BLaER1 treated with 17β-estradiol and CSF1 and Interleukin-3, amounts not matched to agents 10 nM and 100 nM (cell line): ENCODE data around the gene HMG20A.

Experiments
- H3K27ac ChIP-seq, 11 experiments: shearing (Covaris generic); formaldehyde crosslinking; 2 replicates each; pipeline ENCODE4 v1.8.1; 2022
- H3K27me3 ChIP-seq, 11 experiments: shearing (Covaris generic); formaldehyde crosslinking; 2 replicates each; pipeline ENCODE4 v1.8.1; 2022
- H3K36me3 ChIP-seq, 11 experiments: shearing (Covaris generic); formaldehyde crosslinking; 2 replicates each; pipeline ENCODE4 v1.8.1; 2022
- H3K4me1 ChIP-seq, 10 experiments: shearing (Covaris generic); formaldehyde crosslinking; 2 replicates each; pipeline ENCODE4 v1.8.1; 2022
- H3K4me2 ChIP-seq, 11 experiments: shearing (Covaris generic); formaldehyde crosslinking; 2 replicates each; pipeline ENCODE4 v1.8.1; 2022
- H3K4me3 ChIP-seq, 10 experiments: shearing (Covaris generic); formaldehyde crosslinking; 2 replicates each; pipeline ENCODE4 v1.8.1; 2022
- H3K9ac ChIP-seq, 11 experiments: shearing (Covaris generic); formaldehyde crosslinking; 2 replicates each; pipeline ENCODE4 v1.8.1; 2022
- H3K9me3 ChIP-seq, 11 experiments: shearing (Covaris generic); formaldehyde crosslinking; replicated peaks in 1 of 11; 2 replicates each; pipeline ENCODE4 v1.8.1; 2022
- H4K20me1 ChIP-seq, 11 experiments: shearing (Covaris generic); formaldehyde crosslinking; 2 replicates each; pipeline ENCODE4 v1.8.1; 2022
- Cebpa-rat ChIP-seq, 11 experiments: shearing (Covaris generic); IDR thresholded peaks; 2 replicates each; pipeline ENCODE4 v1.8.1; 2022

Gene HMG20A

DNA sequence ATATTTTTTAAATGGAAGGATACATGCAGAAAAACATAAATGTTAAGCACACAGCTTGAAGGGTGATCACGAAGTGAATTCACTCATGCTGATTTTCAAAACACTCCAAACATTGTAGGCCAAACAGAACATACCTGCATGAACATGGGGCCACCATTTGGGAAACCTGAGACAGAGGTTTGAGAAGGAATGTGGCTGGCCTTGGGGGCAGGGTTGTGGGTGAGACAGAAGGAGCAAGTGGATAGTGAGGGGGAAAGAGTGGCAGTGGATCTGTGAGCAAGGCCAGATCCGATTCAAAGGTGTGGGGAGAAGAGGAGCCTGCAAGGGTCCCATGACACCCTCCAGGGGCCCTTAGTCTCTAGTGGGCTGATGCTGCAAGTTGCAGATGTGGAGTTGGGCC, 94.9 kb downstream of the HMG20A start:
- Histone ChIP-seq H4K20me1 (no peaks in the 10 kb centered on the region), H3K4me2 (no peak overlapping the region), H3K4me3 (no peak overlapping the region), H3K36me3 (no peaks in the 10 kb centered on the region), H3K4me1 (peaks cover 1 to 11% (median 9%) of the 10 kb centered on the region in 10 experiments; a peak in 19 of 20 replicates), H3K9ac (no peak overlapping the region), H3K27me3 (no peaks in the 10 kb centered on the region), H3K27ac (no peak overlapping the region), H3K9me3 (peaks cover 0 to 11% (median 0%) of the 10 kb centered on the region in 11 experiments; a peak in 2 of 22 replicates)
- TF ChIP-seq Cebpa-rat (IDR thresholded peaks at IDR 0.05) = no peak

- peak overlapping the region in 4 of 11 experiments; percentile 0 to 24 (median 16); a peak in 3 of 22 replicates for H3K4me2 ChIP-seq
- no peaks in the 10 kb centered on the region for H4K20me1 ChIP-seq
- H3K27ac ChIP-seq = no peak overlapping the region
- H3K27me3 ChIP-seq = no peaks in the 10 kb centered on the region
- no peak overlapping the region for H3K9ac ChIP-seq
- peaks cover 0 to 11% (median 0%) of the 10 kb centered on the region in 11 experiments; a peak in 2 of 22 replicates for H3K9me3 ChIP-seq
- no peaks in the 10 kb centered on the region for H3K36me3 ChIP-seq
- peaks cover 0 to 8% (median 7%) of the 10 kb centered on the region in 10 experiments; a peak in 12 of 20 replicates for H3K4me1 ChIP-seq
- TF ChIP-seq Cebpa-rat (IDR thresholded peaks at IDR 0.05) = no peak
- H3K4me3 ChIP-seq = no peak overlapping the region
These were observed 95.4 kb downstream of the HMG20A start for GRCh38 chr15:77516076-77516475.

DNA sequence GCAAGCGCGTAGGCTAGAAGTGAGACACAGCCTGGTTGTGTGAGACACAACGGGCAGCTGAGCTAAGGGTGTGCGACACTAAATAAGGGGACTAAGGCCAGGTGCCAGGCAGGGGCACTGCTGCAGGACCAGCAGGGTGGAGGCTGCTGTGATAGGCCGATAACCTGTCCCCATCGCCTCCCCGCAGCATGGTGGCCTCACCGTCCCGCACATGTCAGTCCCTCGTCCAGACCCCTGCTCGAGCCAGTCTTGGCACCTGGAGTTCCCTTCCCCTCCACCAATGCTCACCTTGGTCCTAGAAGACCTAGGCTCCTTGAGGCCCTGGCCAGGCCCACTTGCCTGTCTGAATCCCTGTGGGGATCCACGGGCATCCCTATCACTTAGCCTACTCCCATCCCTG, 96.1 kb downstream of the HMG20A start:
- peak overlapping the region in 5 of 11 experiments; percentile 0 to 24 (median 15); a peak in 4 of 22 replicates for H3K4me2 ChIP-seq
- peaks cover 0 to 4% (median 0%) of the 10 kb centered on the region in 11 experiments; a peak in 2 of 22 replicates for H3K9me3 ChIP-seq
- no peaks in the 10 kb centered on the region for H3K36me3 ChIP-seq
- no peak overlapping the region for H3K27ac ChIP-seq
- no peak for TF ChIP-seq Cebpa-rat (IDR thresholded peaks at IDR 0.05)
- no peaks in the 10 kb centered on the region for H3K27me3 ChIP-seq
- no peak overlapping the region for H3K4me3 ChIP-seq
- no peaks in the 10 kb centered on the region for H4K20me1 ChIP-seq
- H3K4me1 ChIP-seq = peaks cover 0 to 8% (median 7%) of the 10 kb centered on the region in 10 experiments; a peak in 11 of 20 replicates
- H3K9ac ChIP-seq = no peak overlapping the region

- no peak for TF ChIP-seq Cebpa-rat (IDR thresholded peaks at IDR 0.05)
- H3K4me2 ChIP-seq = no peak overlapping the region
- H3K36me3 ChIP-seq = no peaks in the 10 kb centered on the region
- no peak overlapping the region for H3K9ac ChIP-seq
- H4K20me1 ChIP-seq = no peaks in the 10 kb centered on the region
- no peaks in the 10 kb centered on the region for H3K27me3 ChIP-seq
- no peak overlapping the region for H3K4me3 ChIP-seq
- H3K27ac ChIP-seq = no peak overlapping the region
- H3K4me1 ChIP-seq = peaks cover 0 to 8% (median 7%) of the 10 kb centered on the region in 10 experiments; a peak in 11 of 20 replicates
- 0 out of 22 replicates have a peak, but pooled peaks cover 0 to 4% (median 0%) of the 10 kb centered on the region in 11 experiments for H3K9me3 ChIP-seq
These were observed 96.9 kb downstream of the HMG20A start for GRCh38 chr15:77517579-77517978.

- Histone ChIP-seq H3K27ac (no peak overlapping the region), H3K9ac (no peak overlapping the region), H3K27me3 (no peaks in the 10 kb centered on the region), H4K20me1 (no peaks in the 10 kb centered on the region), H3K4me3 (no peak overlapping the region), H3K4me1 (peaks cover 0 to 8% (median 7%) of the 10 kb centered on the region in 10 experiments; a peak in 11 of 20 replicates), H3K36me3 (no peaks in the 10 kb centered on the region), H3K9me3 (0 out of 22 replicates have a peak, but pooled peaks cover 0 to under 1% (median 0%) of the 10 kb centered on the region in 11 experiments), H3K4me2 (no peak overlapping the region)
- no peak for TF ChIP-seq Cebpa-rat (IDR thresholded peaks at IDR 0.05)
These were observed 97.8 kb downstream of the HMG20A start for GRCh38 chr15:77518458-77518857.

GRCh38 chr15:77519540-77519939, 98.9 kb downstream of the HMG20A start:
- Histone ChIP-seq H3K9ac (no peak overlapping the region), H3K4me3 (no peak overlapping the region), H4K20me1 (no peaks in the 10 kb centered on the region), H3K36me3 (no peaks in the 10 kb centered on the region), H3K9me3 (no peaks in the 10 kb centered on the region), H3K27me3 (no peaks in the 10 kb centered on the region), H3K4me1 (peaks cover 0 to 8% (median 7%) of the 10 kb centered on the region in 10 experiments; a peak in 11 of 20 replicates), H3K4me2 (no peak overlapping the region), H3K27ac (no peak overlapping the region)
- TF ChIP-seq Cebpa-rat (IDR thresholded peaks at IDR 0.05) = no peak

DNA sequence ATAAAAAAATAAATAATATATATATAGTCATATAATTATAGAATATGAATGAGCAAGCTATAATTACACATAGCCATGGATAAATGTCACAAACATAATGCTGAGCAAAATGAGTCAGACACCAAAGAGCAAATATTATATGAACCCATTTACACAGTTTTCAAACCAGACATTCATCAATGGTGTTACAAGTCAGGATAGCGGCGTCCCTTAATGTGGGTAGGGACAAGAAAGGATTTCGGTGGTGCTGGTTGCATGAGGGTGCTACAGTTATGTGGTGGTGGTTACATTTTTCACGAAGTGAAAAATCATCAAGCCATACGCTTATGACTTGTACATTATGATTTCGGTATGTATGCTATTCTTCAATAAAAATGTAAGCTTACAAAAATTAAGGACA, 100.5 kb downstream of the HMG20A start:
- no peaks in the 10 kb centered on the region for H3K27me3 ChIP-seq
- H3K4me3 ChIP-seq = no peak overlapping the region
- peaks cover 0 to 7% (median 5%) of the 10 kb centered on the region in 10 experiments; a peak in 11 of 20 replicates for H3K4me1 ChIP-seq
- H3K9ac ChIP-seq = no peak overlapping the region
- H3K36me3 ChIP-seq = no peaks in the 10 kb centered on the region
- no peak overlapping the region for H3K4me2 ChIP-seq
- no peaks in the 10 kb centered on the region for H3K9me3 ChIP-seq
- H3K27ac ChIP-seq = no peak overlapping the region
- no peaks in the 10 kb centered on the region for H4K20me1 ChIP-seq
- no peak for TF ChIP-seq Cebpa-rat (IDR thresholded peaks at IDR 0.05)

DNA sequence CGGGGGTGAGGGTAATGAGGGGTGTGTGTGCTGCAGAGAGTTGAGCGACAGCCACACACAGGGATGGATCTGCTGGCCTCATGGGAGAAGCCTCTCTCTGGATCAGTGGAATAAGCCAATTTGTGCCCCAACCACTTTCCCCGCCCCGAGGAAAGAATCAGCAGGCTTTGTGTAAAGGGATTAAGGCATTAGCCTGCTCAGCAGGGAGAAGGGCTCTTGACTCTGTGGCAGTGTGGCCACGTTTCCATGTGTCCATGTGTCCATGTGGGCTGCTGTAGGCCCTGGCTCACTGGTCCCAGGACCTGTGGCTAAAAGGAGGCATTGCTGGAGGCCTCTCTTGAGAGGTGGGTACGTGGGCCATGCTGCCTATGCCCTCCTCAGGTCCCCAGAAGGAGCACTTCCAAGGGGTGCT, 104.7 kb downstream of the HMG20A start:
- Histone ChIP-seq H3K4me1 (peaks cover 13 to 43% (median 38%) of the 10 kb centered on the region in 10 experiments), H4K20me1 (no peaks in the 10 kb centered on the region; a peak in 3 of 22 replicates), H3K27me3 (no peaks in the 10 kb centered on the region), H3K4me2 (no peak overlapping the region), H3K27ac (no peak overlapping the region), H3K36me3 (no peaks in the 10 kb centered on the region), H3K9me3 (no peaks in the 10 kb centered on the region), H3K4me3 (no peak overlapping the region), H3K9ac (no peak overlapping the region)
- TF ChIP-seq Cebpa-rat (IDR thresholded peaks at IDR 0.05) = no peak

DNA sequence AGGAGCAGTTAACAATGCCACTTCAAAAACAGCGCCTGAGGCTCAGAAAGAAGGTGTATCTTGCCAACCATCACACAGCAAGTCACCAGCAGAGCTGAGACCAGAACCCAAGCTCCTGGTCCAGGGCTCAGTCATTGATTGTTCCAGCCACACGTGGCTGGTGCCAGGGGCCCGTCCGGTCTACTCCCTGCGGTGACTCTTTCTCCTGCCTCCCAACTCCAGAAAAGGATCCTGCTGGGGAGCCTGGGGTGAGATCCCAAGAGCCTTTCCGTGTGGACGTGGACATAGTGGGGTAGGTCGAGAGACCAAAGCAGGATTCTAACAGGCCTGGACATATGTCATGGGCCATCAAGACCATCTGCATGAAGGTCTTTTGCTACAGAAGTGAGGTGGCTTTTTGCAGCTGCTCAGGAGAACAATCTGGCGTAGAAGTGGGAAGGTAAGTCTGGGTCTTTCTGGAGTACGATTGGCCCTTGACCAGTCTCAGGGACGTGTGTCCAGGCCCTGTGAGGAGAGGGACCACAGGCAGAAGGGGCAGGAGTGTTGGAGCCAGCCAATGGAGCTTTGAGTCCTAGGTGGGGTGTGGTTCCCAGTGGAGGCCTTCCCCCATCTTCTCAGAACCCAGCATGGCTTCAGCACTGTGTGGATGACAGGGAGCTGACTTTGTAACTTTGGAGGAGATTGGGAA, 105.4 kb downstream of the HMG20A start:
- TF ChIP-seq Cebpa-rat (IDR thresholded peaks at IDR 0.05) = no peak
- Histone ChIP-seq H3K9ac (no peak overlapping the region), H3K4me1 (peaks cover 13 to 44% (median 38%) of the 10 kb centered on the region in 10 experiments), H4K20me1 (no peaks in the 10 kb centered on the region; a peak in 3 of 22 replicates), H3K4me3 (no peak overlapping the region), H3K36me3 (no peaks in the 10 kb centered on the region), H3K4me2 (peak overlapping the region in 7 of 11 experiments; percentile 75 to 85 (median 81); a peak in 10 of 22 replicates), H3K27me3 (no peaks in the 10 kb centered on the region), H3K9me3 (no peaks in the 10 kb centered on the region), H3K27ac (no peak overlapping the region)
